ENCODE measurements around the gene CKAP4. TPM values are rescaled to one million over a fixed set of nuclear protein-coding genes. Genes with fewer than 3 reads are reported as not detected.
A peak's percentile ranks its signal among the peaks of the same experiment; 100 is the strongest.

The CKAP4 gene
- total RNA-seq, 1 experiment from 2014 or later, result 69.6 TPM

GRCh38 chr12:106251631-106252455 lies 4.0 kb upstream of the CKAP4 start (continued):
- TF ChIP-seq STAT6 (CRISPR knock-in tag; conservative IDR thresholded peaks at IDR 0.05; ENCODE audit: low read depth), result no peak

GRCh38 chr12:106249411-106250135 lies 1.8 kb upstream of the CKAP4 start:
- no peak for TF ChIP-seq GRHL2 (CRISPR knock-in tag; IDR thresholded peaks at IDR 0.05; ENCODE audit: insufficient replicate concordance, severe bottlenecking)
- TF ChIP-seq ZNF512 (CRISPR knock-in tag; IDR thresholded peaks at IDR 0.05; ENCODE audit: borderline replicate concordance), result no peak

GRCh38 chr12:106248846-106249371 lies 1.1 kb upstream of the CKAP4 start:
- Mint-ChIP-seq H3K9me3 (no peaks in the 10 kb centered on the region), H3K27me3 (ENCODE audit: low read depth) (no peaks in the 10 kb centered on the region), H3K4me1 (peaks cover 28% of the 10 kb centered on the region), H3K36me3 (no peaks in the 10 kb centered on the region), H3K4me3 (peak overlapping the region; percentile 73), H3K27ac (no peak overlapping the region)
- no peak for DNase-seq (ENCODE audit: low spot score)
- CTCF ChIA-PET, result interaction anchor here (1.2 kb wide), 1 partner anchor 22 kb away, joined by 3 read pairs; no protein-coding TSS in a partner anchor
- POLR2A ChIA-PET, result interaction anchor here (1.1 kb wide), 1 partner anchor 110 kb away, joined by 4 read pairs; the partner anchor contains the start of gene NUAK1
- TF ChIP-seq SMAD3 (CRISPR knock-in tag; IDR thresholded peaks at IDR 0.05; ENCODE audit: borderline replicate concordance), result no peak
- no peak for TF ChIP-seq ERG (CRISPR knock-in tag; IDR thresholded peaks at IDR 0.05)
- TF ChIP-seq GTF2I (CRISPR knock-in tag; conservative IDR thresholded peaks at IDR 0.05), result no peak
- no peak for TF ChIP-seq ATF3 (CRISPR knock-in tag; conservative IDR thresholded peaks at IDR 0.05)
- TF ChIP-seq, protein P1, sequence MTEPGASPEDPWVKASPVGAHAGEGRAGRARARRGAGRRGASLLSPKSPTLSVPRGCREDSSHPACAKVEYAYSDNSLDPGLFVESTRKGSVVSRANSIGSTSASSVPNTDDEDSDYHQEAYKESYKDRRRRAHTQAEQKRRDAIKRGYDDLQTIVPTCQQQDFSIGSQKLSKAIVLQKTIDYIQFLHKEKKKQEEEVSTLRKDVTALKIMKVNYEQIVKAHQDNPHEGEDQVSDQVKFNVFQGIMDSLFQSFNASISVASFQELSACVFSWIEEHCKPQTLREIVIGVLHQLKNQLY (CRISPR knock-in tag; IDR thresholded peaks at IDR 0.05), result no peak
- TF ChIP-seq AR (CRISPR knock-in tag; IDR thresholded peaks at IDR 0.05), result no peak
- no peak for TF ChIP-seq CREM (CRISPR knock-in tag; IDR thresholded peaks at IDR 0.05)
- no peak for TF ChIP-seq AFF4 (CRISPR knock-in tag; IDR thresholded peaks at IDR 0.05; ENCODE audit: borderline replicate concordance)
- no peak for TF ChIP-seq ZNF263 (CRISPR knock-in tag; IDR thresholded peaks at IDR 0.05; ENCODE audit: low read depth)
- no peak for ATAC-seq

More at GRCh38 chr12:106249411-106250135, 1.8 kb upstream of the CKAP4 start:
- CTCF ChIA-PET, result no interaction called here
- DNase-seq (ENCODE audit: low spot score) (no peak), ATAC-seq (no peak)
- Mint-ChIP-seq H3K27ac (no peak overlapping the region), H3K36me3 (no peaks in the 10 kb centered on the region), H3K4me1 (peaks cover 28% of the 10 kb centered on the region), H3K27me3 (ENCODE audit: low read depth) (no peaks in the 10 kb centered on the region), H3K4me3 (peak overlapping the region; percentile 73), H3K9me3 (no peaks in the 10 kb centered on the region)
- POLR2A ChIA-PET, result no interaction called here
